Measurements from ENCODE around the gene TBXAS1.
"Not testable (repeated sequence)": the region's sequence is repeated elsewhere in the genome, so short reads cannot be mapped to it uniquely, and the experiment has no call there.

Gene TBXAS1

GRCh38 chr7:139830782-139831501 is 1.9 kb downstream of the TBXAS1 start:
- Histone ChIP-seq H3K27ac (ENCODE audit: low read length) (no peak overlapping the region), H3K9me3 (replicated peaks; ENCODE audit: insufficient read depth, low read length) (no peaks in the 10 kb centered on the region), H3K36me3 (replicated peaks; ENCODE audit: insufficient read depth, low read length) (no peaks in the 10 kb centered on the region), H3K4me3 (ENCODE audit: low read length) (no peak overlapping the region), H3K9ac (ENCODE audit: low read length) (no peak overlapping the region), H3K4me1 (ENCODE audit: low read length) (peaks cover 22% of the 10 kb centered on the region), H3F3A (ENCODE audit: insufficient read depth, low read length) (no peaks in the 10 kb centered on the region), H3K4me2 (ENCODE audit: low read depth, low read length) (no peak overlapping the region), H3K9me2 (replicated peaks; ENCODE audit: insufficient read depth, low read length) (no peaks in the 10 kb centered on the region), H4K20me1 (ENCODE audit: insufficient read depth, low read length) (no peaks in the 10 kb centered on the region), H2AFZ (ENCODE audit: low read length) (no peak overlapping the region), H3K79me2 (ENCODE audit: low read length) (no peaks in the 10 kb centered on the region), H3K27me3 (replicated peaks; ENCODE audit: insufficient read depth, low read length) (no peaks in the 10 kb centered on the region)
- TF ChIP-seq EZH2phosphoT487 (IDR thresholded peaks at IDR 0.05; ENCODE audit: low read length) (no peak), EZH2 (optimal IDR thresholded peaks at IDR 0.05; ENCODE audit: low read depth, low read length) (no peak), CTCF (IDR thresholded peaks at IDR 0.05; ENCODE audit: low read length) (no peak)
- no peak for DNase-seq

GRCh38 chr7:139835848-139836247 is 6.8 kb downstream of the TBXAS1 start:
- not testable (repeated sequence) for H3K27ac ChIP-seq (ENCODE audit: low read length); H3F3A ChIP-seq (ENCODE audit: insufficient read depth, low read length); H3K9me3 ChIP-seq (replicated peaks; ENCODE audit: insufficient read depth, low read length); H4K20me1 ChIP-seq (ENCODE audit: insufficient read depth, low read length); H3K79me2 ChIP-seq (ENCODE audit: low read length); H3K4me3 ChIP-seq (ENCODE audit: low read length); H3K36me3 ChIP-seq (replicated peaks; ENCODE audit: insufficient read depth, low read length); H2AFZ ChIP-seq (ENCODE audit: low read length); DNase-seq; H3K9ac ChIP-seq (ENCODE audit: low read length); H3K9me2 ChIP-seq (replicated peaks; ENCODE audit: insufficient read depth, low read length); H3K27me3 ChIP-seq (replicated peaks; ENCODE audit: insufficient read depth, low read length); H3K4me1 ChIP-seq (ENCODE audit: low read length); H3K4me2 ChIP-seq (ENCODE audit: low read depth, low read length)

- H3K27me3 ChIP-seq (replicated peaks; ENCODE audit: insufficient read depth, low read length); H3K27ac ChIP-seq (ENCODE audit: low read length); H3K4me3 ChIP-seq (ENCODE audit: low read length); H3K9ac ChIP-seq (ENCODE audit: low read length); H3F3A ChIP-seq (ENCODE audit: insufficient read depth, low read length); DNase-seq; H3K4me1 ChIP-seq (ENCODE audit: low read length); H3K79me2 ChIP-seq (ENCODE audit: low read length); H3K36me3 ChIP-seq (replicated peaks; ENCODE audit: insufficient read depth, low read length); H4K20me1 ChIP-seq (ENCODE audit: insufficient read depth, low read length); H3K9me2 ChIP-seq (replicated peaks; ENCODE audit: insufficient read depth, low read length); H3K4me2 ChIP-seq (ENCODE audit: low read depth, low read length); H3K9me3 ChIP-seq (replicated peaks; ENCODE audit: insufficient read depth, low read length); H2AFZ ChIP-seq (ENCODE audit: low read length): not testable (repeated sequence)
These were observed 8.2 kb downstream of the TBXAS1 start for GRCh38 chr7:139837291-139837690.

- DNase-seq = no peak
- H2AFZ ChIP-seq (ENCODE audit: low read length) = no peak overlapping the region
- H3K9ac ChIP-seq (ENCODE audit: low read length) = no peak overlapping the region
- H3K9me3 ChIP-seq (replicated peaks; ENCODE audit: insufficient read depth, low read length) = no peaks in the 10 kb centered on the region
- H3K4me3 ChIP-seq (ENCODE audit: low read length) = no peak overlapping the region
- no peaks in the 10 kb centered on the region for H3K4me1 ChIP-seq (ENCODE audit: low read length)
- no peaks in the 10 kb centered on the region for H3K79me2 ChIP-seq (ENCODE audit: low read length)
- no peak overlapping the region for H3K4me2 ChIP-seq (ENCODE audit: low read depth, low read length)
- H3K36me3 ChIP-seq (replicated peaks; ENCODE audit: insufficient read depth, low read length) = no peaks in the 10 kb centered on the region
- no peaks in the 10 kb centered on the region for H3K27me3 ChIP-seq (replicated peaks; ENCODE audit: insufficient read depth, low read length)
- TF ChIP-seq CTCF (IDR thresholded peaks at IDR 0.05; ENCODE audit: low read length) (no peak), EZH2 (optimal IDR thresholded peaks at IDR 0.05; ENCODE audit: low read depth, low read length) (no peak), EZH2phosphoT487 (IDR thresholded peaks at IDR 0.05; ENCODE audit: low read length) (no peak)
- no peaks in the 10 kb centered on the region for H3F3A ChIP-seq (ENCODE audit: insufficient read depth, low read length)
- no peaks in the 10 kb centered on the region for H3K9me2 ChIP-seq (replicated peaks; ENCODE audit: insufficient read depth, low read length)
- H4K20me1 ChIP-seq (ENCODE audit: insufficient read depth, low read length) = no peaks in the 10 kb centered on the region
- no peak overlapping the region for H3K27ac ChIP-seq (ENCODE audit: low read length)
These were observed 9.2 kb downstream of the TBXAS1 start for GRCh38 chr7:139838276-139838675.
